ENCODE measurements around the gene EID2B. TPM values are rescaled to one million over a fixed set of nuclear protein-coding genes. Genes with fewer than 3 reads are reported as not detected.

The EID2B gene
- polyA plus RNA-seq, 2 of the 4 experiments (the other 2 are of a cell fraction): 9.3 to 10.9 TPM

- ATAC-seq: peak; percentile 20 to 36; a peak in 5 of 6 replicates
- POLR2A ChIA-PET: interaction anchor here (1.1 to 1.4 kb wide), 2 partner anchors 19 to 58 kb away, joined by 3 read pairs; partner anchors contain the start of gene TIMM50
- Histone ChIP-seq H3K4me1 (peaks cover 21% of the 10 kb centered on the region), H3K4me3 (peak within 1 kb of the TSS; percentile 32), H3K4me2 (peak within 1 kb of the TSS; percentile 92), H3K27ac (peak within 1 kb of the TSS; percentile 10 to 51; a peak in 4 of 6 replicates), H3K9me3 (no peaks in the 10 kb centered on the region)
- WGBS (ENCODE audit: missing lambda C conversion rate): 60% methylated on average over 48 of the region's 60 CpGs
- TF ChIP-seq HEYL (CRISPR knock-in tag; IDR thresholded peaks at IDR 0.05): no peak
- no peak for TF ChIP-seq PHF8 (IDR thresholded peaks at IDR 0.05; ENCODE audit: borderline replicate concordance, low read depth)
- TF ChIP-seq KDM1A (IDR thresholded peaks at IDR 0.05; ENCODE audit: low read depth): no peak
- no peak for TF ChIP-seq RARB (CRISPR knock-in tag; IDR thresholded peaks at IDR 0.05)
- TF ChIP-seq BHLHE40 (IDR thresholded peaks at IDR 0.05; ENCODE audit: low read depth, low read length): no peak
- FAIRE-seq: no peak
- DNase-seq (ENCODE audit: low read depth in 1 of 2, low spot score in 1 of 2): no peak
- CTCF ChIA-PET: interaction anchor here (0.6 to 15.8 kb wide), 12 partner anchors 9 to 174 kb away, joined by 3 to 305 read pairs (median 16); partner anchors contain the start of genes EID2, EID2B, SELENOV and TIMM50
Measured at GRCh38 chr19:39498798-39499642, 33.6 kb downstream of the EID2B start, which contains the start of gene DLL3. Gene DLL3, plus strand, starts transcription at chr19:39498947. Its CDS starts 28 bp downstream, at chr19:39498975.

- peak overlapping the region; percentile 92 for H3K4me2 ChIP-seq
- POLR2A ChIA-PET: interaction anchor here (0.6 to 1.4 kb wide), 6 partner anchors 18 to 386 kb away, joined by 3 to 11 read pairs (median 4); partner anchors contain the start of genes RPS16, SUPT5H and TIMM50
- peak in 1 of 2 experiments; percentile 69 for DNase-seq (ENCODE audit: low read depth in 1 of 2, low spot score in 1 of 2)
- peaks cover 23% of the 10 kb centered on the region for H3K4me1 ChIP-seq
- H3K27ac ChIP-seq: peak overlapping the region; percentile 10 to 51; a peak in 4 of 6 replicates
- peak overlapping the region; percentile 32 for H3K4me3 ChIP-seq
- no peaks in the 10 kb centered on the region for H3K9me3 ChIP-seq
- peak; percentile 71 to 74 for ATAC-seq
- WGBS (ENCODE audit: missing lambda C conversion rate): 32% methylated on average over 39 of the region's 40 CpGs
- CTCF ChIA-PET: interaction anchor here (0.5 to 15.8 kb wide), 21 partner anchors 8 to 1151 kb away, joined by 3 to 305 read pairs (median 6); partner anchors contain the start of genes EID2, EID2B, RPS16 and SELENOV
- peak; percentile 98 for FAIRE-seq
- TF ChIP-seq ZNF302 (CRISPR knock-in tag; IDR thresholded peaks at IDR 0.05): no peak
- TF ChIP-seq RAD21 (conservative IDR thresholded peaks at IDR 0.05 in 1 of 2, IDR thresholded peaks at IDR 0.05 in 1 of 2): peak; percentile 63 to 65; a peak in 4 of 5 replicates
- TF ChIP-seq BCL3 (IDR thresholded peaks at IDR 0.05): no peak
- TF ChIP-seq USF2 (IDR thresholded peaks at IDR 0.05): peak; percentile 34; the same call in 1 of the 2 replicates
- no peak for TF ChIP-seq HOXA7 (CRISPR knock-in tag; IDR thresholded peaks at IDR 0.05)
- peak; percentile 58 for TF ChIP-seq SMC3 (IDR thresholded peaks at IDR 0.05)
- no peak for TF ChIP-seq GATA3 (IDR thresholded peaks at IDR 0.05; ENCODE audit: borderline replicate concordance)
- peak; percentile 48; the same call in 1 of the 2 replicates for TF ChIP-seq MAX (IDR thresholded peaks at IDR 0.05)
- TF ChIP-seq MYC (IDR thresholded peaks at IDR 0.05; ENCODE audit: borderline replicate concordance, low read length): 0 out of 2 replicates have a peak, but pooled peaks have one; percentile 26
- no peak for TF ChIP-seq CBX2 (IDR thresholded peaks at IDR 0.05; ENCODE audit: borderline replicate concordance, low read depth)
- 0 out of 2 replicates have a peak, but pooled peaks have one; percentile 11 for TF ChIP-seq HOXB13 (CRISPR knock-in tag; IDR thresholded peaks at IDR 0.05; ENCODE audit: low read depth)
- no peak for TF ChIP-seq ZC3H11A (IDR thresholded peaks at IDR 0.05)
- no peak for TF ChIP-seq JUNB (IDR thresholded peaks at IDR 0.05)
- TF ChIP-seq CTCF (IDR thresholded peaks at IDR 0.05): peak; percentile 69
Measured at GRCh38 chr19:39497996-39498797, 34.5 kb downstream of the EID2B start.
